HEK293 (cell line): ENCODE results near the gene EEF1AKMT3.

ENCODE experiments used
- GFI1B ChIP-seq: fragments of 450-650 bp; formaldehyde crosslinking; IDR thresholded peaks from 2 replicates; pipeline ENCODE4 v1.5.1; 2016; ENCODE audit warnings: missing biosample characterization, missing genetic modification characterization
- GLIS2 ChIP-seq: fragments of 450-650 bp; formaldehyde crosslinking; IDR thresholded peaks from 2 replicates; pipeline ENCODE4 v1.5.1; 2016; ENCODE audit warnings: missing biosample characterization, missing genetic modification characterization
- SETDB1 ChIP-seq: IDR thresholded peaks from one replicate; pipeline ENCODE4 v1.6.1; 2017; ENCODE audit warnings: mild to moderate bottlenecking, low read length, moderate library complexity, mixed read lengths; ENCODE audit not compliant: insufficient read length
- ZBTB21 ChIP-seq: fragments of 450-650 bp; formaldehyde crosslinking; IDR thresholded peaks from 2 replicates; pipeline ENCODE4 v1.5.1; 2017; ENCODE audit warnings: missing biosample characterization, missing genetic modification characterization
- ZBTB7A ChIP-seq: fragments of 450-650 bp; formaldehyde crosslinking; IDR thresholded peaks from 2 replicates; pipeline ENCODE4 v1.5.1; 2016; ENCODE audit warnings: low read depth, missing biosample characterization, missing genetic modification characterization
- ZFP3 ChIP-seq: fragments of 450-650 bp; formaldehyde crosslinking; IDR thresholded peaks from 2 replicates; pipeline ENCODE4 v1.5.1; 2016; ENCODE audit warnings: low read depth, missing biosample characterization, missing genetic modification characterization
- ZFP37 ChIP-seq: fragments of 450-650 bp; formaldehyde crosslinking; IDR thresholded peaks from 2 replicates; pipeline ENCODE4 v1.5.1; 2016; ENCODE audit warnings: missing biosample characterization, missing genetic modification characterization
- ZNF121 ChIP-seq: fragments of 450-650 bp; formaldehyde crosslinking; IDR thresholded peaks from 2 replicates; pipeline ENCODE4 v1.5.1; 2016; ENCODE audit warnings: missing biosample characterization, missing genetic modification characterization
- ZNF184 ChIP-seq: fragments of 450-650 bp; IDR thresholded peaks from 2 replicates; pipeline ENCODE4 v1.5.1; 2018; ENCODE audit warnings: missing biosample characterization, mild to moderate bottlenecking, missing genetic modification characterization
- ZNF341 ChIP-seq: fragments of 450-650 bp; formaldehyde crosslinking; IDR thresholded peaks from 2 replicates; pipeline ENCODE4; 2016; ENCODE audit warnings: low read depth, missing biosample characterization, missing genetic modification characterization
- ZNF391 ChIP-seq: fragments of 450-650 bp; formaldehyde crosslinking; IDR thresholded peaks from 2 replicates; pipeline ENCODE4 v1.5.1; 2016; ENCODE audit warnings: low read depth, missing biosample characterization, missing genetic modification characterization, borderline replicate concordance
- ZNF423 ChIP-seq: fragments of 450-650 bp; formaldehyde crosslinking; IDR thresholded peaks from 2 replicates; pipeline ENCODE4 v1.5.1; 2016; ENCODE audit warnings: missing biosample characterization, missing genetic modification characterization
- ZNF473 ChIP-seq: fragments of 450-650 bp; formaldehyde crosslinking; IDR thresholded peaks from 2 replicates; pipeline ENCODE4 v1.5.1; 2017; ENCODE audit warnings: missing biosample characterization, missing genetic modification characterization
- ZNF48 ChIP-seq: fragments of 450-650 bp; formaldehyde crosslinking; IDR thresholded peaks from 2 replicates; pipeline ENCODE4 v1.5.1; 2016; ENCODE audit warnings: missing biosample characterization, missing genetic modification characterization
- ZNF514 ChIP-seq: fragments of 450-650 bp; formaldehyde crosslinking; IDR thresholded peaks from 2 replicates; pipeline ENCODE4 v1.5.1; 2016; ENCODE audit warnings: missing biosample characterization, missing genetic modification characterization
- ZNF654 ChIP-seq: fragments of 450-650 bp; formaldehyde crosslinking; IDR thresholded peaks from 2 replicates; pipeline ENCODE4 v1.5.1; 2016; ENCODE audit warnings: low read depth, missing biosample characterization, missing genetic modification characterization
- ZNF701 ChIP-seq: fragments of 450-650 bp; formaldehyde crosslinking; IDR thresholded peaks from 2 replicates; pipeline ENCODE4 v1.5.1; 2016; ENCODE audit warnings: missing biosample characterization, missing genetic modification characterization
- ZNF830 ChIP-seq: fragments of 450-650 bp; IDR thresholded peaks from 2 replicates; pipeline ENCODE4 v1.5.0; 2018; ENCODE audit warnings: missing biosample characterization, missing genetic modification characterization, low read depth, mild to moderate bottlenecking, moderate library complexity
- ZNF837 ChIP-seq: fragments of 450-650 bp; formaldehyde crosslinking; IDR thresholded peaks from 2 replicates; pipeline ENCODE4 v1.5.1; 2016; ENCODE audit warnings: missing biosample characterization, missing genetic modification characterization
- TF ChIP-seq, protein P1 (sequence below): fragments of 450-650 bp; formaldehyde crosslinking; IDR thresholded peaks from 2 replicates; pipeline ENCODE4 v1.5.1; 2016; ENCODE audit warnings: missing biosample characterization, missing genetic modification characterization
- TF ChIP-seq, protein P2 (sequence below): fragments of 450-650 bp; formaldehyde crosslinking; IDR thresholded peaks from 2 replicates; pipeline ENCODE4 v1.5.1; 2016; ENCODE audit warnings: missing biosample characterization, missing genetic modification characterization
- TF ChIP-seq, protein P3 (sequence below): fragments of 450-650 bp; formaldehyde crosslinking; IDR thresholded peaks from 2 replicates; pipeline ENCODE4 v1.5.1; 2016; ENCODE audit warnings: missing biosample characterization, missing genetic modification characterization
- TF ChIP-seq, protein P4 (sequence below): fragments of 450-650 bp; formaldehyde crosslinking; IDR thresholded peaks from 2 replicates; pipeline ENCODE4 v1.5.1; 2016; ENCODE audit warnings: missing biosample characterization, missing genetic modification characterization
- TF ChIP-seq, protein P5 (sequence below): fragments of 450-650 bp; formaldehyde crosslinking; IDR thresholded peaks from 2 replicates; pipeline ENCODE4 v1.5.1; 2016; ENCODE audit warnings: missing biosample characterization, missing genetic modification characterization, low read depth
- TF ChIP-seq, protein P6 (sequence below): sonication (generic); formaldehyde crosslinking; IDR thresholded peaks from 2 replicates; pipeline ENCODE4 v1.8.1; 2022; ENCODE audit warnings: mild to moderate bottlenecking, moderate library complexity, missing genetic modification reagents

EEF1AKMT3 gene

DNA sequence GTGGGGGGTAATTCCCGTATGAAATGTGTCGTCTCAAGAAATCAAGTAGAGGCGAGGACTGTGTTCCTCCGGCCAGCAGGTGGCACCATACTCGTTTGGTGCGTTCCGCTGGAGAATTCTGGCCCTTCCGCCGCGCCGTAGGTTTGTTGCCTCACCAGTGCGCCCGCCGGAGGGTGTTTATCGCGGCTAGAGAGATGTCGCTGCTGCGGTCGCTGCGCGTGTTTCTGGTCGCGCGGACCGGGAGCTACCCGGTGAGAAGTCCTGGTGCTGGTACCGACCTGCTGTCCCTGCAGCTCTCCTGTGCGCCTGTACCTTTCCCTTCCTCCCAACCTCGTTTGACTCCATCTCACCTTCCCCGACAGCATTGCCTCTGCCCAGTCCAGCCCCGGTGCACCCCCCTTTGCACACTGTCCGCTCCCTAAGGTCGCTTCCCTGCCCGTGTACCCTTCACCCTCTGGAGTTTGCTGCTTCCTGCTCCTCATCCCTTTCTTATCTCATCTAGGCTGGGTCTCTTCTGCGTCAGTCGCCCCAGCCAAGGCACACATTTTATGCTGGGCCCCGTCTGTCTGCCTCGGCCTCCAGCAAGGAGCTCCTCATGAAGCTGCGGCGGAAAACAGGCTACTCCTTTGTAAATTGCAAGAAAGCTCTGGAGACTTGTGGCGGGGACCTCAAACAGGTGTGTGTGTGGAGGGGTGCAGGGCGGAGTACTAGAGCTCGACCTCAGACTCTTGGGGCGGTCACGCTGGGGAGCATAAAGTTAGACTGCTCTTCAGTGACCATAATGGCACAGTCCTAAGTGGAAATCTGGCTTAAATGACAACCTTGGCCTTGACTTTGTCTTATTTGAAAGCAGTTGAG is 10.4 kb downstream of the EEF1AKMT3 start, which contains the start of gene TSFM (continued):
- peak; percentile 73; the same call in 1 of the 2 replicates for TF ChIP-seq ZNF184 (tag by site-specific recombination)
- TF ChIP-seq, protein P1, sequence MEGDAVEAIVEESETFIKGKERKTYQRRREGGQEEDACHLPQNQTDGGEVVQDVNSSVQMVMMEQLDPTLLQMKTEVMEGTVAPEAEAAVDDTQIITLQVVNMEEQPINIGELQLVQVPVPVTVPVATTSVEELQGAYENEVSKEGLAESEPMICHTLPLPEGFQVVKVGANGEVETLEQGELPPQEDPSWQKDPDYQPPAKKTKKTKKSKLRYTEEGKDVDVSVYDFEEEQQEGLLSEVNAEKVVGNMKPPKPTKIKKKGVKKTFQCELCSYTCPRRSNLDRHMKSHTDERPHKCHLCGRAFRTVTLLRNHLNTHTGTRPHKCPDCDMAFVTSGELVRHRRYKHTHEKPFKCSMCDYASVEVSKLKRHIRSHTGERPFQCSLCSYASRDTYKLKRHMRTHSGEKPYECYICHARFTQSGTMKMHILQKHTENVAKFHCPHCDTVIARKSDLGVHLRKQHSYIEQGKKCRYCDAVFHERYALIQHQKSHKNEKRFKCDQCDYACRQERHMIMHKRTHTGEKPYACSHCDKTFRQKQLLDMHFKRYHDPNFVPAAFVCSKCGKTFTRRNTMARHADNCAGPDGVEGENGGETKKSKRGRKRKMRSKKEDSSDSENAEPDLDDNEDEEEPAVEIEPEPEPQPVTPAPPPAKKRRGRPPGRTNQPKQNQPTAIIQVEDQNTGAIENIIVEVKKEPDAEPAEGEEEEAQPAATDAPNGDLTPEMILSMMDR (tag by site-specific recombination) = peak; percentile 97
- TF ChIP-seq, protein P2, sequence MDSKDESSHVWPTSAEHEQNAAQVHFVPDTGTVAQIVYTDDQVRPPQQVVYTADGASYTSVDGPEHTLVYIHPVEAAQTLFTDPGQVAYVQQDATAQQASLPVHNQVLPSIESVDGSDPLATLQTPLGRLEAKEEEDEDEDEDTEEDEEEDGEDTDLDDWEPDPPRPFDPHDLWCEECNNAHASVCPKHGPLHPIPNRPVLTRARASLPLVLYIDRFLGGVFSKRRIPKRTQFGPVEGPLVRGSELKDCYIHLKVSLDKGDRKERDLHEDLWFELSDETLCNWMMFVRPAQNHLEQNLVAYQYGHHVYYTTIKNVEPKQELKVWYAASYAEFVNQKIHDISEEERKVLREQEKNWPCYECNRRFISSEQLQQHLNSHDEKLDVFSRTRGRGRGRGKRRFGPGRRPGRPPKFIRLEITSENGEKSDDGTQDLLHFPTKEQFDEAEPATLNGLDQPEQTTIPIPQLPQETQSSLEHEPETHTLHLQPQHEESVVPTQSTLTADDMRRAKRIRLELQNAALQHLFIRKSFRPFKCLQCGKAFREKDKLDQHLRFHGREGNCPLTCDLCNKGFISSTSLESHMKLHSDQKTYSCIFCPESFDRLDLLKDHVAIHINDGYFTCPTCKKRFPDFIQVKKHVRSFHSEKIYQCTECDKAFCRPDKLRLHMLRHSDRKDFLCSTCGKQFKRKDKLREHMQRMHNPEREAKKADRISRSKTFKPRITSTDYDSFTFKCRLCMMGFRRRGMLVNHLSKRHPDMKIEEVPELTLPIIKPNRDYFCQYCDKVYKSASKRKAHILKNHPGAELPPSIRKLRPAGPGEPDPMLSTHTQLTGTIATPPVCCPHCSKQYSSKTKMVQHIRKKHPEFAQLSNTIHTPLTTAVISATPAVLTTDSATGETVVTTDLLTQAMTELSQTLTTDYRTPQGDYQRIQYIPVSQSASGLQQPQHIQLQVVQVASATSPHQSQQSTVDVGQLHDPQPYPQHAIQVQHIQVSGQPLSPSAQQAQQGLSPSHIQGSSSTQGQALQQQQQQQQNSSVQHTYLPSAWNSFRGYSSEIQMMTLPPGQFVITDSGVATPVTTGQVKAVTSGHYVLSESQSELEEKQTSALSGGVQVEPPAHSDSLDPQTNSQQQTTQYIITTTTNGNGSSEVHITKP (tag by site-specific recombination) = peak; percentile 89
- no peak for TF ChIP-seq ZFP3
- no peak for TF ChIP-seq ZNF830 (tag by site-specific recombination)
- TF ChIP-seq SETDB1 = no peak
- TF ChIP-seq GLIS2 (tag by site-specific recombination) = peak; percentile 53
- TF ChIP-seq, protein P3, sequence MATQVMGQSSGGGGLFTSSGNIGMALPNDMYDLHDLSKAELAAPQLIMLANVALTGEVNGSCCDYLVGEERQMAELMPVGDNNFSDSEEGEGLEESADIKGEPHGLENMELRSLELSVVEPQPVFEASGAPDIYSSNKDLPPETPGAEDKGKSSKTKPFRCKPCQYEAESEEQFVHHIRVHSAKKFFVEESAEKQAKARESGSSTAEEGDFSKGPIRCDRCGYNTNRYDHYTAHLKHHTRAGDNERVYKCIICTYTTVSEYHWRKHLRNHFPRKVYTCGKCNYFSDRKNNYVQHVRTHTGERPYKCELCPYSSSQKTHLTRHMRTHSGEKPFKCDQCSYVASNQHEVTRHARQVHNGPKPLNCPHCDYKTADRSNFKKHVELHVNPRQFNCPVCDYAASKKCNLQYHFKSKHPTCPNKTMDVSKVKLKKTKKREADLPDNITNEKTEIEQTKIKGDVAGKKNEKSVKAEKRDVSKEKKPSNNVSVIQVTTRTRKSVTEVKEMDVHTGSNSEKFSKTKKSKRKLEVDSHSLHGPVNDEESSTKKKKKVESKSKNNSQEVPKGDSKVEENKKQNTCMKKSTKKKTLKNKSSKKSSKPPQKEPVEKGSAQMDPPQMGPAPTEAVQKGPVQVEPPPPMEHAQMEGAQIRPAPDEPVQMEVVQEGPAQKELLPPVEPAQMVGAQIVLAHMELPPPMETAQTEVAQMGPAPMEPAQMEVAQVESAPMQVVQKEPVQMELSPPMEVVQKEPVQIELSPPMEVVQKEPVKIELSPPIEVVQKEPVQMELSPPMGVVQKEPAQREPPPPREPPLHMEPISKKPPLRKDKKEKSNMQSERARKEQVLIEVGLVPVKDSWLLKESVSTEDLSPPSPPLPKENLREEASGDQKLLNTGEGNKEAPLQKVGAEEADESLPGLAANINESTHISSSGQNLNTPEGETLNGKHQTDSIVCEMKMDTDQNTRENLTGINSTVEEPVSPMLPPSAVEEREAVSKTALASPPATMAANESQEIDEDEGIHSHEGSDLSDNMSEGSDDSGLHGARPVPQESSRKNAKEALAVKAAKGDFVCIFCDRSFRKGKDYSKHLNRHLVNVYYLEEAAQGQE (tag by site-specific recombination) = peak; percentile 63
- TF ChIP-seq ZNF341 = peak; percentile 42; the same call in 1 of the 2 replicates
- no peak for TF ChIP-seq ZNF514 (tag by site-specific recombination)
- TF ChIP-seq ZNF48 (tag by site-specific recombination) = no peak
- TF ChIP-seq ZNF121 (tag by site-specific recombination) = peak; percentile 44; the same call in 1 of the 2 replicates
- TF ChIP-seq ZNF423 = no peak
- 0 out of 2 replicates have a peak, but pooled peaks have one; percentile 30 for TF ChIP-seq ZNF473 (tag by site-specific recombination)
- no peak for TF ChIP-seq GFI1B (tag by site-specific recombination)
- TF ChIP-seq, protein P4, sequence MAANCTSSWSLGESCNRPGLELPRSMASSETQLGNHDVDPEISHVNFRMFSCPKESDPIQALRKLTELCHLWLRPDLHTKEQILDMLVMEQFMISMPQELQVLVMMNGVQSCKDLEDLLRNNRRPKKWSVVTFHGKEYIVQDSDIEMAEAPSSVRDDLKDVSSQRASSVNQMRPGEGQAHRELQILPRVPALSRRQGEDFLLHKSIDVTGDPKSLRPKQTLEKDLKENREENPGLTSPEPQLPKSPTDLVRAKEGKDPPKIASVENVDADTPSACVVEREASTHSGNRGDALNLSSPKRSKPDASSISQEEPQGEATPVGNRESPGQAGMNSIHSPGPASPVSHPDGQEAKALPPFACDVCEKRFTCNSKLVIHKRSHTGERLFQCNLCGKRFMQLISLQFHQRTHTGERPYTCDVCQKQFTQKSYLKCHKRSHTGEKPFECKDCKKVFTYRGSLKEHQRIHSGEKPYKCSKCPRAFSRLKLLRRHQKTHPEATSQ = peak; percentile 89
- TF ChIP-seq, protein P5, sequence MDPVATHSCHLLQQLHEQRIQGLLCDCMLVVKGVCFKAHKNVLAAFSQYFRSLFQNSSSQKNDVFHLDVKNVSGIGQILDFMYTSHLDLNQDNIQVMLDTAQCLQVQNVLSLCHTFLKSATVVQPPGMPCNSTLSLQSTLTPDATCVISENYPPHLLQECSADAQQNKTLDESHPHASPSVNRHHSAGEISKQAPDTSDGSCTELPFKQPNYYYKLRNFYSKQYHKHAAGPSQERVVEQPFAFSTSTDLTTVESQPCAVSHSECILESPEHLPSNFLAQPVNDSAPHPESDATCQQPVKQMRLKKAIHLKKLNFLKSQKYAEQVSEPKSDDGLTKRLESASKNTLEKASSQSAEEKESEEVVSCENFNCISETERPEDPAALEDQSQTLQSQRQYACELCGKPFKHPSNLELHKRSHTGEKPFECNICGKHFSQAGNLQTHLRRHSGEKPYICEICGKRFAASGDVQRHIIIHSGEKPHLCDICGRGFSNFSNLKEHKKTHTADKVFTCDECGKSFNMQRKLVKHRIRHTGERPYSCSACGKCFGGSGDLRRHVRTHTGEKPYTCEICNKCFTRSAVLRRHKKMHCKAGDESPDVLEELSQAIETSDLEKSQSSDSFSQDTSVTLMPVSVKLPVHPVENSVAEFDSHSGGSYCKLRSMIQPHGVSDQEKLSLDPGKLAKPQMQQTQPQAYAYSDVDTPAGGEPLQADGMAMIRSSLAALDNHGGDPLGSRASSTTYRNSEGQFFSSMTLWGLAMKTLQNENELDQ (tag by site-specific recombination) = no peak
- TF ChIP-seq, protein P6, sequence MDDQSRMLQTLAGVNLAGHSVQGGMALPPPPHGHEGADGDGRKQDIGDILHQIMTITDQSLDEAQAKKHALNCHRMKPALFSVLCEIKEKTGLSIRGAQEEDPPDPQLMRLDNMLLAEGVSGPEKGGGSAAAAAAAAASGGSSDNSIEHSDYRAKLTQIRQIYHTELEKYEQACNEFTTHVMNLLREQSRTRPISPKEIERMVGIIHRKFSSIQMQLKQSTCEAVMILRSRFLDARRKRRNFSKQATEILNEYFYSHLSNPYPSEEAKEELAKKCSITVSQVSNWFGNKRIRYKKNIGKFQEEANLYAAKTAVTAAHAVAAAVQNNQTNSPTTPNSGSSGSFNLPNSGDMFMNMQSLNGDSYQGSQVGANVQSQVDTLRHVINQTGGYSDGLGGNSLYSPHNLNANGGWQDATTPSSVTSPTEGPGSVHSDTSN (CRISPR knock-in tag) = no peak; the same call in none of the 2 replicates
- peak; percentile 80 for TF ChIP-seq ZNF654 (tag by site-specific recombination)
- peak; percentile 76 for TF ChIP-seq ZBTB21 (tag by site-specific recombination)
- peak; percentile 48; the same call in 1 of the 2 replicates for TF ChIP-seq ZNF837
- TF ChIP-seq ZNF701 (tag by site-specific recombination) = no peak
- peak; percentile 67; the same call in 1 of the 2 replicates for TF ChIP-seq ZBTB7A
- TF ChIP-seq ZNF391 (tag by site-specific recombination) = peak; percentile 90
- TF ChIP-seq ZFP37 (tag by site-specific recombination) = peak; percentile 96
